GM12878 (cell line): ENCODE data around the gene TMA16. TPM values are rescaled to one million over a fixed set of nuclear protein-coding genes. Genes with fewer than 3 reads are reported as not detected.

Source experiments
- ATAC-seq: fragments of 200-7000 bp; cut with Tn5 transposase; 3 replicates; pipeline ENCODE4 v1.9.1; 2020; ENCODE audit warnings: mild to moderate bottlenecking, moderate library complexity
- BruUV-seq: library from RNA; stranded (reverse); fragments of 400-500 nt; replicated peaks from 2 replicates; lab custom pipeline; 2021; lab: Mats Ljungman, UMichigan
- CTCF ChIA-PET: fragments of 300-600 bp; sonication (Branson Sonifier 250); formaldehyde crosslinking; extraction: SDS; loops from one replicate; lab custom pipeline; 2021; ENCODE audit warnings: inconsistent platforms; lab: Yijun Ruan, JAX
- POLR2A ChIA-PET: fragments of 350-600 bp; formaldehyde crosslinking; extraction: SDS; loops from one replicate; lab custom pipeline; 2021; ENCODE audit warnings: inconsistent platforms; lab: Charles Lee
- RAD21 ChIA-PET: fragments of 300-600 bp; sonication (Branson Sonifier 250); formaldehyde crosslinking; loops from one replicate; lab custom pipeline; 2023; ENCODE audit warnings: antibody characterized with exemption; ENCODE audit not compliant: unreplicated experiment; lab: Charles Lee
- SMC1A ChIA-PET: fragments of 300-600 bp; sonication (Branson Sonifier 250); formaldehyde crosslinking; loops from one replicate; lab custom pipeline; 2023; ENCODE audit not compliant: unreplicated experiment, uncharacterized antibody; lab: Charles Lee
- DNase-seq: peaks from one replicate; pipeline ENCODE4 v3.0.0-alpha.2; 2011; ENCODE audit warnings: low read depth, low spot score
- FAIRE-seq: peaks from 3 replicates; lab custom pipeline; 2011; peaks lifted over from hg19 to GRCh38; lab: Jason Lieb, UNC
- H2AFZ ChIP-seq: 2 replicates; pipeline ENCODE4 v1.6.0; 2011; ENCODE audit warnings: low read depth, low read length, control low read depth; ENCODE audit not compliant: control insufficient read depth
- H3K27ac ChIP-seq: 2 replicates; pipeline ENCODE4 v1.5.1; 2011; ENCODE audit warnings: control low read depth; ENCODE audit not compliant: control insufficient read depth, insufficient read depth
- H3K27me3 ChIP-seq, 2 experiments: replicated peaks in 1 of 2; 2 replicates each; pipeline versions ENCODE4 v1.6.0 to v1.6.1; 2011; ENCODE audit warnings: low read length in 1 of 2; ENCODE audit not compliant: control insufficient read depth in 2 of 2, insufficient read depth in 2 of 2
- H3K36me3 ChIP-seq, 2 experiments: 2 replicates each; pipeline ENCODE4 v1.5.1; 2011; ENCODE audit warnings: low read length in 1 of 2; ENCODE audit not compliant: control insufficient read depth in 2 of 2, insufficient read depth in 2 of 2
- H3K4me1 ChIP-seq: 2 replicates; pipeline ENCODE4 v1.6.1; 2011; ENCODE audit warnings: mild to moderate bottlenecking, low read length, moderate library complexity, mixed read lengths; ENCODE audit not compliant: control insufficient read depth, insufficient read depth
- H3K4me2 ChIP-seq: 2 replicates; pipeline ENCODE4 v1.6.0; 2011; ENCODE audit warnings: control low read depth; ENCODE audit not compliant: control insufficient read depth, insufficient read depth
- H3K4me3 ChIP-seq: fragments of 200-600 bp; sonication (generic); 2 replicates; pipeline ENCODE4 v1.5.1; 2016
- H3K79me2 ChIP-seq: 2 replicates; pipeline ENCODE4 v1.6.0; 2011; ENCODE audit warnings: low read length; ENCODE audit not compliant: control insufficient read depth, insufficient read depth
- H3K9ac ChIP-seq: 2 replicates; pipeline ENCODE4 v1.8.0; 2011; ENCODE audit warnings: low read length, control low read depth, mixed read lengths; ENCODE audit not compliant: control insufficient read depth, insufficient read depth
- H3K9me3 ChIP-seq: replicated peaks from 3 replicates; pipeline ENCODE4 v1.5.1; 2011; ENCODE audit warnings: mild to moderate bottlenecking, low read length; ENCODE audit not compliant: control insufficient read depth, insufficient read depth
- H4K20me1 ChIP-seq: 2 replicates; pipeline ENCODE4 v1.6.0; 2011; ENCODE audit not compliant: control insufficient read depth, insufficient read depth
- CREB1 ChIP-seq: IDR thresholded peaks from 2 replicates; pipeline ENCODE4 v1.6.1; 2012; ENCODE audit warnings: low read depth, mild to moderate bottlenecking, inconsistent platforms
- CTCF ChIP-seq, 3 experiments: IDR thresholded peaks in 2 of 3; conservative IDR thresholded peaks in 1 of 3; 2 replicates each; pipeline ENCODE4 v1.5.1; 2011; ENCODE audit warnings: low read depth in 3 of 3, low read length in 3 of 3, mild to moderate bottlenecking in 3 of 3, control low read depth in 2 of 3, moderate library complexity in 2 of 3, inconsistent platforms in 1 of 3, mixed read lengths in 1 of 3; ENCODE audit not compliant: control insufficient read depth in 2 of 3, insufficient read depth in 1 of 3; ENCODE audit errors: extremely low read depth in 1 of 3
- NBN ChIP-seq: fragments of 450-650 bp; IDR thresholded peaks from 2 replicates; pipeline ENCODE4 v1.6.1; 2016
- NRF1 ChIP-seq: conservative IDR thresholded peaks from 2 replicates; pipeline ENCODE4 v1.6.1; 2011; ENCODE audit warnings: mild to moderate bottlenecking, low read depth, low read length, improper control_type of control experiment
- PKNOX1 ChIP-seq: fragments of 450-650 bp; IDR thresholded peaks from 2 replicates; pipeline ENCODE4 v1.6.1; 2016; ENCODE audit warnings: mild to moderate bottlenecking
- POU2F2 ChIP-seq: IDR thresholded peaks from 3 replicates; pipeline ENCODE4 v1.6.1; 2011; ENCODE audit warnings: low read depth, mild to moderate bottlenecking, low read length, borderline replicate concordance
- RAD21 ChIP-seq: IDR thresholded peaks from 2 replicates; pipeline ENCODE4 v1.6.1; 2011; ENCODE audit warnings: mild to moderate bottlenecking, low read depth, low read length, moderate library complexity; ENCODE audit not compliant: insufficient read depth
- RBBP5 ChIP-seq: fragments of 200-600 bp; sonication (generic); conservative IDR thresholded peaks from 2 replicates; pipeline ENCODE4 v1.6.1; 2016
- SMC3 ChIP-seq: IDR thresholded peaks from 2 replicates; pipeline ENCODE4 v1.6.1; 2011; ENCODE audit warnings: low read length, improper control_type of control experiment, borderline replicate concordance
- YY1 ChIP-seq: IDR thresholded peaks from 2 replicates; pipeline ENCODE4 v1.6.1; 2011; ENCODE audit warnings: low read depth, mild to moderate bottlenecking, low read length
- ZSCAN29 ChIP-seq: fragments of 450-650 bp; IDR thresholded peaks from 2 replicates; pipeline ENCODE4 v1.6.1; 2017; ENCODE audit warnings: mild to moderate bottlenecking, moderate library complexity
- WGBS: methylation state at CpG from one replicate; pipeline ENCODE4 v1.1.6; 2016; ENCODE audit warnings: low lambda C conversion rate; ENCODE audit not compliant: insufficient replicate concordance, insufficient coverage; ENCODE audit errors: missing lambda C conversion rate; 5-methylcytosine and 5-hydroxymethylcytosine counted together
- in situ Hi-C: fragments of 300-500 bp; cut with MboI; formaldehyde crosslinking; loops from 9 replicates; pipeline ENCODE4 v1.14.3; 2018; ENCODE audit warnings: mixed read lengths
- intact Hi-C: fragments of 100-400 bp; cut with micrococcal nuclease; formaldehyde crosslinking; loops from one replicate; pipeline ENCODE4 v1.14.2; 2022; ENCODE audit not compliant: unreplicated experiment
- polyA plus RNA-seq, 11 experiments: library from polyadenylated mRNA; depleted of rRNA in 4 of 11; unstranded in 6 of 11; stranded (reverse) in 5 of 11; fragments of >200 nt; fragmentation: Nextera tagmentation in 4 of 11; fragmentation: Illumina TruSeq in 1 of 11; extraction: Ambion mirVana in 4 of 11; extraction: Trizol in 1 of 11; gene quantifications; 1 replicate in 1 of 11; 2 replicates in 10 of 11; pipeline versions ENCODE4 v1.2.1 to v1.2.3, GENCODE V29; 2011 to 2016; ENCODE audit warnings: inconsistent platforms in 2 of 11, missing spikeins in 2 of 11, low read depth in 1 of 11
- total RNA-seq, 4 experiments: library from RNA; depleted of rRNA in 3 of 4; stranded (reverse); fragments of >200 nt in 3 of 4; fragmentation: Illumina TruSeq in 1 of 4; extraction: Trizol in 1 of 4; gene quantifications; 2 replicates each; pipeline versions ENCODE4 v1.2.1 to v1.2.3, GENCODE V29; 2013 to 2021

TMA16 gene
- total and polyA plus RNA-seq, 10 of the 15 experiments (the other 5 are each of a cell fraction or from before 2014, with no cell fraction given), result 37.9 to 91.0 (median 55.8) TPM

GRCh38 chr4:163544407-163545038, 50.0 kb downstream of the TMA16 start:
- Histone ChIP-seq H3K27ac (no peak overlapping the region), H3K36me3 (no peaks in the 10 kb centered on the region), H3K4me2 (peak overlapping the region; percentile 31; the same call in 1 of the 2 replicates), H3K9ac (no peak overlapping the region), H3K9me3 (no peaks in the 10 kb centered on the region), H3K27me3 (no peaks in the 10 kb centered on the region), H2AFZ (peak overlapping the region; percentile 59; the same call in 1 of the 2 replicates), H4K20me1 (no peaks in the 10 kb centered on the region), H3K79me2 (no peaks in the 10 kb centered on the region), H3K4me1 (no peaks in the 10 kb centered on the region), H3K4me3 (no peak overlapping the region)
- ChIA-PET CTCF (interaction anchor here (0.8 to 15.1 kb wide), 11 partner anchors 7 to 433 kb away, joined by 3 to 571 read pairs (median 5); partner anchors contain the start of gene TMA16), SMC1A (interaction anchor here (1.0 to 17.5 kb wide), 5 partner anchors 13 to 437 kb away, joined by 3 to 727 read pairs (median 6); no protein-coding TSS in a partner anchor), RAD21 (interaction anchor here (1.3 to 2.3 kb wide), 2 partner anchors 58 to 59 kb away, joined by 5 to 10 read pairs; no protein-coding TSS in a partner anchor), POLR2A (no interaction called here)
- 20% methylated on average over 12 of the region's 12 CpGs for WGBS
- peak; percentile 95 for ATAC-seq
- intact Hi-C loops, result loop anchor here (1.0 to 10.0 kb wide), 4 partner anchors 50 to 437 kb away; partner anchors contain the start of gene TMA16
- peak; percentile 68 for FAIRE-seq
- TF ChIP-seq RAD21 (peak; percentile 84), PKNOX1 (0 out of 2 replicates have a peak, but pooled peaks have one; percentile 10), NRF1 (no peak), ZSCAN29 (0 out of 2 replicates have a peak, but pooled peaks have one; percentile 7), YY1 (peak; percentile 72), CTCF (IDR thresholded peaks at IDR 0.05 in 2 of 3, conservative IDR thresholded peaks at IDR 0.05 in 1 of 3; ENCODE audit: control insufficient read depth in 2 of 3, extremely low read depth in 1 of 3, insufficient read depth in 1 of 3, low read depth in 3 of 3, low read length in 3 of 3) (peak; percentile 92 to 93 (median 92)), NBN (peak; percentile 64; the same call in 1 of the 2 replicates), RBBP5 (no peak), POU2F2 (peak; percentile 31; the same call in 1 of the 3 replicates), SMC3 (peak; percentile 78), CREB1 (0 out of 2 replicates have a peak, but pooled peaks have one; percentile 19)
- no TSS peak for BruUV-seq
- no peak for DNase-seq
- in situ Hi-C loops, result loop anchor here (5.0 to 10.0 kb wide), 4 partner anchors 60 to 1050 kb away; partner anchors contain the start of gene NPY1R
